Occipital lobe (tissue), 2 donors: Measurements from ENCODE around the gene OTUD4. TPM values are rescaled to one million over a fixed set of nuclear protein-coding genes. Genes with fewer than 3 reads are reported as not detected.
"Not testable (repeated sequence)": the region's sequence is repeated elsewhere in the genome, so short reads cannot be mapped to it uniquely, and the experiment has no call there.

Experiments used
- DNase-seq: peaks from one replicate; lab custom pipeline; 2025; lab: John Stamatoyannopoulos, UW
- total RNA-seq: library from RNA; depleted of rRNA; stranded (reverse); fragments of >200 nt; gene quantifications from one replicate; pipeline ENCODE4 v1.2.3, GENCODE V29; 2014

Gene OTUD4, protein sequence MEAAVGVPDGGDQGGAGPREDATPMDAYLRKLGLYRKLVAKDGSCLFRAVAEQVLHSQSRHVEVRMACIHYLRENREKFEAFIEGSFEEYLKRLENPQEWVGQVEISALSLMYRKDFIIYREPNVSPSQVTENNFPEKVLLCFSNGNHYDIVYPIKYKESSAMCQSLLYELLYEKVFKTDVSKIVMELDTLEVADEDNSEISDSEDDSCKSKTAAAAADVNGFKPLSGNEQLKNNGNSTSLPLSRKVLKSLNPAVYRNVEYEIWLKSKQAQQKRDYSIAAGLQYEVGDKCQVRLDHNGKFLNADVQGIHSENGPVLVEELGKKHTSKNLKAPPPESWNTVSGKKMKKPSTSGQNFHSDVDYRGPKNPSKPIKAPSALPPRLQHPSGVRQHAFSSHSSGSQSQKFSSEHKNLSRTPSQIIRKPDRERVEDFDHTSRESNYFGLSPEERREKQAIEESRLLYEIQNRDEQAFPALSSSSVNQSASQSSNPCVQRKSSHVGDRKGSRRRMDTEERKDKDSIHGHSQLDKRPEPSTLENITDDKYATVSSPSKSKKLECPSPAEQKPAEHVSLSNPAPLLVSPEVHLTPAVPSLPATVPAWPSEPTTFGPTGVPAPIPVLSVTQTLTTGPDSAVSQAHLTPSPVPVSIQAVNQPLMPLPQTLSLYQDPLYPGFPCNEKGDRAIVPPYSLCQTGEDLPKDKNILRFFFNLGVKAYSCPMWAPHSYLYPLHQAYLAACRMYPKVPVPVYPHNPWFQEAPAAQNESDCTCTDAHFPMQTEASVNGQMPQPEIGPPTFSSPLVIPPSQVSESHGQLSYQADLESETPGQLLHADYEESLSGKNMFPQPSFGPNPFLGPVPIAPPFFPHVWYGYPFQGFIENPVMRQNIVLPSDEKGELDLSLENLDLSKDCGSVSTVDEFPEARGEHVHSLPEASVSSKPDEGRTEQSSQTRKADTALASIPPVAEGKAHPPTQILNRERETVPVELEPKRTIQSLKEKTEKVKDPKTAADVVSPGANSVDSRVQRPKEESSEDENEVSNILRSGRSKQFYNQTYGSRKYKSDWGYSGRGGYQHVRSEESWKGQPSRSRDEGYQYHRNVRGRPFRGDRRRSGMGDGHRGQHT
- 54.0 TPM for total RNA-seq

DNA sequence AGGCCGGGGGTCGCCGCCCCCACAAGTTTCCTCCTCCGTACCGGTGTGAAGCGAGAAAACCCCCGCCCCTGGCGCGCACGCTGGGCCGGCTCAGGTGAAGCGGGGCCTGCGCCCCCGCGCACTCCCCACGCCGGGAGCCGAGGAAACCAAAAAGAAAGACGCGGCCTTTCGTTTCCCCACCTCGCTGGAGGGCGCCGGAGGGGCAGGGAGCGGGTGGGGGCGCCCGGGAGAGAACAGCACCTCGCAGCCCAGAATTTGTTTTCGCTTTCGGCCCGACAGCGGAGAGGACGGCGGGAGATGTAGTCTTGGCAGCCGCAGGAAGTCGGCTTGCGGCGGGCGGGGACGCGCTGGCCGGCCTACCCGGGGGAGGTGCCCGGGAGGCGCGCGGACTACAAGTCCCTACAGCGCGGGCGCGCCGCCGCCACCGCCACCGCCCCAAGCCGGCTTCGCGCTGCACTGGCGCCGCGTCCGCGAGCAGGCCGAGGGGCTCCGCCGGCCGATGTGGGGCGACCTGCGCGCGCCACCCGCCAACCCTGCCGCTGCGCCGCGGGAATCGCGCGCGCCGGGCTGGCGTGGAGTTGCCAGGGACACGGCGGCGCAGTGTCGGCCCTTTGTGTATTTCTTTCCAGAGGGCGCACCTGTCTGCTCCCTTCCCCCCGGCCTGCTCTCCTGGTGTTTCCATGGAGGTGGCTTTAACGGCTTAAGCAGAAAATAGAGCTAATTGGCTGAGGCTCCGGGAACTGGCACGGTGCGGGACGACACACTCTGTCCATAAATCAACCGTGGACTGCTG is at the start of gene OTUD4:
TSS of gene OTUD4 (minus strand) at position 292 of the 793 bp plus-strand sequence. CDS start 616 bp downstream, outside the sequence.
- DNase-seq, result peak; percentile 95

DNA sequence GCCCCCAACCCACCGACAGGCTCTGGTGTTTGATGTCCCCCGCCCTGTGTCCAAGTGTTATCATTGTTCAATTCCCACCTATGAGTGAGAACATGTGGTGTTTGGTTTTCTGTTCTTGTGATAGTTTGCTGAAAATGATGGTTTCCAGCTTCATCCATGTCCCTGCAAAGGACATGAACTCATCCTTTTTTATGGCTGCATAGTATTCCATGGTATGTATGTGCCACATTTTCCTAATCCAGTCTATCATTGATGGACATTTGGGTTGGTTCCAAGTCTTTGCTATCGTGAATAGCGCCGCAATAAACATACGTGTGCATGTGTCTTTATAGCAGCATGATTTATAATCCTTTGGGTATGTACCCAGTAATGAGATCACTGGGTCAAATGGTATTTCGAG is 42.8 kb upstream of the OTUD4 start:
- not testable (repeated sequence) for DNase-seq

DNA sequence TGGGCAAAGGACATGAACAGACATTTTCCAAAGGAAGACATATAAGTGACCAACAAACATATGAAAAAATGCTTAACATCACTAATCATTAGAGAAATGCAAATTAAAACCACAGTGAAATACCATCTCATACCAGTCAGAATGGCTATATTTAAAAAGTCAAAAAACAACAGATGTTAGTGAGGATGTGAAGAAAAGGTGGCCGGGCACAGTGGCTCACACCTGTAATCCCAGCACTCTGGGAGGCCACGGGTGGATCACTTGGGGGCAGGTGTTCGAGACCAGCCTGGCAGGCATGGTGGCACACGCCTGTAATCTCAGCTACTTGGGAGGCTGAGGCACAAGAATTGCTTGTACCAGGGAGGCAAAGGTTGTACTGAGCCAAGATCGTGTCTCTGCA is 41.1 kb upstream of the OTUD4 start:
- DNase-seq, result not testable (repeated sequence)

DNA sequence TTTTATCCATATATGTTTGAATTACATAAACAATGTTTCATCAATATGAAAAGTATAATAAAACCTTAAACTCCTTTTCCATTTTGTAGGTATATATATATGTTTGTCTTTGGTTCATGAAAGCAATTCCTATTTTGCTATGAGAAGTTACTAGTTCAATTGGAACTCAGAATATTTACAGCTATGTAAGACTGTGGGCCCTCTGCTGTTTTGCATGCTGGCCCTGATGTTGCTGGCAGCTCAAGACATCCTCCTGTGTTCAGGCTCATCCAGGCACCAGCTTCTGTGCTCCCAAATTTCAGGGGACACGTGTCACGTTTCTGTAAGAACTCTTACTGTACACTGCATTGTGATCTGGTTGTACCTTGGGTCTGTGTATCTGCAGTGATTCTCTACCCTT is 38.7 kb upstream of the OTUD4 start:
- no peak for DNase-seq

DNA sequence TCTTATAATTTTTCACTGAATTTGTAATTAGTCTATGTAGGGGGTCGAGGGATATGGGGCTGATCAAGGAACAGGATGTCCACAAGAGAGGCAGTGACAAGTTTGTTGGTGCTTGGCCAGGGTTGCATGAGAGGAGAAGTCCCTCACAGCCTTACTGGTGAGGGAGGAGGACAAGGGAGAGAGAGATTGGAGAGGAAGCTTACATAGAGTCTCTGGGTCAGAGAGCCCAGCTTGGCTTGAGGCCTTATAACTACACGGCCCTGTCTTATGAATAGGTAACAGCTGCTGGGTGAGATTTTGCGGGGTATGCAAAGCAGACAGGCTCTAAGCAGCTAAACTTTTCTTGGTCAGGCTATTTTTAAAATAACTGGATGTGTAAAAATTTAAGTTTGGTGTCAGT is 37.9 kb upstream of the OTUD4 start:
- no peak for DNase-seq

DNA sequence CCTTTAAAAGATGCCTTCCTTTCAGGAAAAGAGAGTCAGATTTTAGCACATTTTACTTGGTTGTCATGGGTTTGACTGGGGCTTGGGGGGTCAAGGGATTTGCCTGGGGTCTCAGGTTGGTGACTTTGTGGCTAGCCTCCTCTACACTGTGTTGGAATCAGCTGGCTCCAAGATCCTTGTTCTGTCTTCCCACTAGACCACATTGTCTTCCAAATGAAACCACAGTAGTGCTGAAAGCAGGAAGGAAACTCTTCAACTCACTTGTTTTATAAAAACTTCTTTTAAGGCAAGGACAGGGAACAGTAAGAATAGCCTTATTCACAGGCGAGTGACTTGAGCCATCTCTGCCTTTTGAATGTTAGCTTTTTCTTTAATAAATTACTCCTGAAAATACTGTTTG is 37.0 kb upstream of the OTUD4 start:
- DNase-seq, result no peak

DNA sequence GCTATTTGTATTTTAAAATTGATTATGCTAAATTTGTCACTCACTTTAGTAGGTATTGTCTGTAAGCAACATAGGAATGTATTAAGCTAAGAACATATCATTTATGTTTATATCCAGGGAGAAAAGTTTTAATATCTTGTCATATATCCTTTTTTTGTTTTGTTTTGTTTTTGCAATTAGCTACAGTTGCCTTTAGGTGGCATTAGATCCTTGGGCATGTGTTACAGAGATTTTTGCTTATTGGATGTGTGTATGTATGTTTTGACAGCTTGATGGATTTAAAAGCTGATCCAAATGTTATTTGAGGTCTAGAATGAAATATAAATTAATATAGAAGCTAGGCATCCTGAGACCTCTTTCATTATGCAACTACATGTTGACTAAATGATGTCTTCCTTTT is 36.1 kb upstream of the OTUD4 start:
- no peak for DNase-seq

DNA sequence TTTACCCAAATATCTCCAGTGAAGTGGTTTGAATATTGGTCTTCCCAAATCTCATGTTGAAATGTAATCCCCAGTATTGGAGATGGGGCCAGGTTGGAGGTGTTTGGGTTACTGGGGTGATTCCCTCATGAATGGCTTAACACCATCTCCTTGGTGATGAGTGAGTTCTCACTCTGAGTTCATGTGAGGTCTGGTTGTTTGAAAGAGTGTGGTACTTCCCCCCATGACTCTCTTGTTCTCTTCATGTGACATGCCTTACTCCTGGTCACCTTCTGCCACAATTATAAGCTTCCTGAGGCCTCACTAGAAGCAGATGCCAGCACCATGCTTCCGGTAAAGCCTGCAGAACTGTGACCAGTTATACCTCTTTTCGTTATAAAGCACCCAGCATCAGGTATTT is 32.9 kb upstream of the OTUD4 start:
- DNase-seq, result no peak

DNA sequence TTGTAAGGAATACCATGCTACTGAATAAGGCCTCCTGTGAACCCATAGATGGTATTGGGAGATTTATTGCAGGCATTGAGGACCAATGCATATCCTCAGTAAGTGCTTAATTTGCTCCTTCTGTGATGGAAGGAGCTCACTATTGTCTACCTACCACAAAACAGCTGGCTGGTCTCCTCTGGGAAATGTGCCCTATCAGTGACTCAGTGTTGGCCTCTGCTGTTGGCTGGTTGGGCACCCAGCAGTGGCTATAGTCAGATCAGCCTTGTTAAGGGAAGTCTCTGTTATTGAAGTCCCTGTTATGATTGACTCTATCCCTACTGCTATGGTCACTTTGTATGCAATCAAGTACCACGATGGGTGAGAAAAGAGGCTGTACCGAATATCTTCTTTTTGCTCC is 27.5 kb upstream of the OTUD4 start:
- no peak for DNase-seq

DNA sequence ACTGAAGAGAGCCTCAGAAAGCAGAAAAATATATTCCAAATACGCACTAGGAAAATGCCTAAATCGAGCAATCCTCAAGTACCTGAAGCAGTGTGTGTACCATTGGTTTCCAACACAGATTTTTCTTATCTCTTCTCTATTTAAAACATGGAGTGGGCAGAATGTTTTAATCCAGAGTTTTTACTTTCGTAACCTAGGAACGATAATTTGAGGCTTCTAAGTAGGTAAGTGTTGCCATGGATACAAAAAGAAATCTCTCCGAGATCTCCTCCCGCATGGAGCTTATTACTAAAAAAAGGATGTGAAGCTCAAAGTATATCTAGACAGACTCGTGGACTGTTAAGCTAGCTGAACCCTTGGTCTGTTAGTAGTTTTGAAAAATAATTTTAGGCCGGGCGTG is 23.0 kb upstream of the OTUD4 start:
- no peak for DNase-seq

DNA sequence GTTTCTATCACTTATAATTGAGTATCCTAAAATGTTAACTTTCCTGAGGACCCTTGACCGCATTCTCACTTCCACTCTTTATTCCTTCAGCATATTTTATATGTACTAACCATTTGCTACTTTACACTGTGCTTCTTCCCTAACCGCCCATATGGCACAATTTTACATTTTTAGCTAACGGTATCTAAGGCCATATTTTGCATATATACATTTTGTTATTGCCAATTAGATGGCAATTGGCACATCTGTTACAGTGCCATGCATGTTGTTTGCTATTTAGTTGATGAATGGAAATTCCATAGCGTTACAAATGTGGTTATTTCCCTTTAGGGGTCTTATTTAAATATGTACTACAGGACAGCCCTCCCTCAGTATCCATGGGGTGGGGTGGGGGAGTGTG is 20.0 kb upstream of the OTUD4 start:
- DNase-seq, result no peak

DNA sequence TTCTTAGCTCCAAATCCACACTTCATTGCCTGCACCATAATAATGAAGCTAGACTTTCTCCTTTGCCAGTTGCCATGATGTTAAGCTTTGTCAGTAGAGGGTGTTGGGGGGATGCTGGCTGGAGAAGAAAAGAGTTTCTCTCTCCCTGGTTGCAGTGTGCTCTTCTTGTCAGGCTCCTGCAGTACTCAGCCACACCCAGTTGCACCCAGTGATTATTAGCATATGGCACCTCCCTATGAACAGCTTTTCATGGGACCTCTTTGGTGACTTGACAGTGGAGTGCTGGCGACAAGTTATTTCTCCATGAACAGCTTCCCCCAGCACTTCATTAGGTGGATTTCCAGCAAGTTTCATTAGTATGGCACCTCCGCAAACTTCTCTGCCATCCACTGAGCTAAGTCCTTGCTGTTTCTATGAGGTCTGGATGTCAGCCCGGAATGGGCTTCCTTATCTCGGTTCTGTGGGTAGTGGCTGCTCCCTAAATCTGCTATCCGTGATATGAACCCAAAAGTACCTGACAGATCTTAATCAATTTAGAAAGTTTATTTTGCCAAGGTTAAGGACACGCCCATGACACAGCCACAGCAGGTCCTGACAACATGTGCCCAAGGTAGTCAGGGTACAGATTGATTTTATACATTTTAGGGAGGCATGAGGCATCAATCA is 18.8 kb upstream of the OTUD4 start:
- DNase-seq, result no peak

DNA sequence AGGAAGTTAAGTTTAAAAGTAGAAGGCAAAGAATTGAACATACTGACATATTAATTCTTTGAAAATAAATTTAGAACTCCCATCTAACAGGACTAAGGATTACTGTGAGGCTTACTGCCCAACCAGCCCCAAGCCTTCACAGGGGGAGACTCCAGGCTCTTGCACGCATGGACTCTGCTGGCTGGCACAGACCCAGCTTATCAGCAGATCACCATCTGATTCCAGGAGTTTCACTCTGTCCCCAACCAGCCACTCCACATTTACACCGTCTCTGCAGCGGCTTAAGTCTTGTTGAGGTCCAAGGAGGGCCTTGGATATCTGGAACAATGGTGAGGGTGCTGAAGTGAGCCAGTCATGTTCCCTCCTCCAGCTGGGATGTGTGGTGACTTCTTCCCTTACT is 16.4 kb upstream of the OTUD4 start:
- no peak for DNase-seq

DNA sequence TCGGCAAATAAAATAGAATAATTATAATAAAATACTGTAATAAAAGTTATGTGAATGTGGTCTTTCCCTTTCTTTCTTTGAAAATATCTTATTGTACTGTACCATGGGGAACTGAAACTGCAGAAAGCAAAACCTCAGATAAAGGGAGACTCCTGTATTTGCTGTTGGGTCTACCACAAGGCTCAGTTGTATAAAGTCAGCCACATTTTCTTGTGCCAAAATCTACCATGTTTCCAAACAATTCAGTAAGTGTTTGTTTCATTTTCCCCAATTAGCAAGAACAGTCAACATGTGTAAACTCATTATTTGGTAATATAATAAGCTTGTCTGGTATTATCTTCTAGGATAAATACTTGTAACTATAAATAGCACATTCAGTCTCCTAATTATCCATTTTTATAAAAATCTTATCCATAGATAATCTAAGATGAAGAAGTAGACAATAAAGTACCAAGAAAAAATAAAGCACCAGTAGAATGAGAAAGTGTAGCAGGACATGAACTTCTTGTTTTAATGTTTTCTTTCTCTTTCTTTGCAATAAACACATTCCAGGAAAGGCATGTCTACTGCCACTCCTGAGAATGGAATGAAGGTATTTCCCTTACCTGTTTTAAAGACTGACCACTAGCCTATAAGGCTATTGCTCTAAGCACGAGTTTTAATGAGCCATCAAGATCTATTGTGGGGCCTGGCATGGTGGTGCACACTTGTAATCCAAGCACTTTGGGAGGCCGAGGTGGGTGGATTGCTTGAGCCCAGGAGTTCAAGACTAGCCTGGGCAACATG is 15.0 kb upstream of the OTUD4 start:
- no peak for DNase-seq

DNA sequence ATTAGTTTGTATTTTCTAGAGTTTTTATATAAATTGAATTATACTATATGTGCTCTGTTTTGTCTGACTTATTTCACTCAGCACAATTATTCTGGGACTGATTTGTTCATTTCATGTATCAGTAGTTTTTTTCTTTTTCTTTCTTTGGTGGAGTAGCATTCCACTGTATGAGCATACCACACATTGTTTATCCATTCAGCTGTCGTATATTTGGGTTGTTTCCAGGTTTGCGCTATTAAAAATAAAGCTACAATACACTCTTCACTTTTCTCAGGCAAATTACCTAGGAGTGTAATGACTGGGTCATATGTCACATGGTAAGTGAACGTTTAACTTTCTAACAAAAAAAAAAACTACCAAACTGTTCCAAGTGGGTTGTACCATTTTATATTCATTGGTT is 9.6 kb upstream of the OTUD4 start:
- DNase-seq, result no peak

DNA sequence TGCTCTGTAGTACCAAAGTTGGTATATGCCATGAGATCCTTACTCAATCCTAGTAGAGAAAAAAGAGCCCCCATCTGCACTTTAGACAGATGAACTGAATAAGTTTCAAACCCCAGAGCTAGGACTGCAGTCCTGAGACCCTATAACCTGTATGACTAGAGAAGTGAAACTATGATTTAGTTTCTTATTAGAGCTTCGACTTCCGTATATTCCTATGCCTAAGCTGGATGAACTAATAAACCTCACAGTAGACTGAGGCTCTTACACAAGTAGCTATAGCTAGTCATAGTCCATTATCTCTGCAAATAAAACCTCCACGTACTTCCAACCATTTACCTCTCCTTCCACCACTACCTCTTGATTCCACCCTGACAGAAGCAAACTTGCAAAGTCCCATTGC is 6.3 kb upstream of the OTUD4 start:
- DNase-seq, result no peak

DNA sequence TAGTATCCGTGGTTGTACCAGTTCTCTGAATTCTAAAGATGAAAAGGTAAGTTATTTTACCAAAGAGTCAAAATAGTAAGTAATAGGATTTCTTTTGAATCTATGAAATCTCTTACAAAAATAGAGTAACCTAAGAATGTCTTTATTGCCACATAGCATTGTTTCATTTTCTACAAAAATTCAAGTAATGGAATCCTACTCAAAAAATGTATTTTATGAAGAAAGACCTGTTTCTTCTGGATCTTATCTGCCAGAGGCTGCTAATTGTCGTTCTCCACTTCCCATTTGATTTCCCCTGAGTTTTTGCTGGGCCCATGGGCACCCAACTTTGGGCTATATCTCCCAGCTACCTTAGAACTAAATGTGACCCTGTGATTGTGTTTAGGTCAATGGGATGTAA is 3.2 kb upstream of the OTUD4 start:
- DNase-seq, result no peak

DNA sequence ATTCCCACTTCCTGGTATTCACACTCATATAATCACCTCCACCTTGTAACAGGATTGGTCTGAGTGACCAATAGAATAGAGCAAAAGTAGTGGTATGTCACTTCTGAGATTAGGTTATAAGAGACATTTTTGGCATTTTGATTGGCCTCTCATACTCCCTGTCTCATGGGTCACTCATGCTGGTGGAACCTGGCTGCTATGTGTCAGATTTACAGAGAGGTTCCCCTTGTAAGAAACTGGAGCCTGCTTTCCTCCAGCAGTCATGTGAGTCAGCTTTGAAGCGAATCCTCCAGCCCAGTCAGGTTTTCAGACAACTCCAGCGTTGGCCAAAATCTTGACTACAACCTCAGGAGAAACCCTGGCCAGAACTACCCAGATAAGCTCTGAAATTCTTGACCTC is 2.6 kb upstream of the OTUD4 start:
- DNase-seq, result no peak

DNA sequence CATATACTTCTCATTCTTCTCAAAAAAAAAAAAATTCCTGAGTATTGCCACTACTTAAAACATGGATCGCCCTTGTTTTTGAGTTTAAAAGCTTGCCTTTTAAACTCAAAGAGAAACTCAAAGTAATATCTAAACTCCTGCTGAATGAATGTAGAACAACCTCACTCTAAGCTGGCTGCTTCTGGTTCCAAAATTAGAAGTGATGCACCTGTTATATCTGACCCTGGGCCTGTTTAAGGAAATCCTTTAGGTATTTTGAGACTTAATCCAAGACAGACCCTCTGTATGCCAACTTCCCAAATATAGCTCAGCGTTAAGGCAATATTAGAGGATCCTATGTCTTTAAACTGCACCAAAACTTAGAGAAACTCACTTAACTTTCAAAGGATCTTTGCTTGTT is 1.8 kb upstream of the OTUD4 start:
- DNase-seq, result no peak

DNA sequence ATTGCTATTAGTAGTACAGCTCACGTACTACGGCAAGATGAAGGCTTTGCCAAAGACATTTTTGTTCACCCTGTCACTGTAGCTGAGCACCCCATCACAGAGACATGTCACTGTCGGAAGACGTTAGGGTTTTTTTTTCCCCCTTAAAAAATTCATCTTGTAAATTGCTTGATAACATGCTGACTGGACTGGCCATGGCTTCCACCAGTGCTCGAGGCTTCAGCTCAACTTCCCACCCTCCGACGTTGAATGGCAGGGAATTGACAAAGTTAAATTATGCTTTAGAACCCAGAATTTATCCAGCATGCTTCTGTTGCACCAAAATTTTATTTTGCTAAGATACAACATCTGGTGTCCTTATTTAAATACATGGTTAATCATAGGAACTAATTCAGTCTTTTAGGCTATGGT is 707 bp upstream of the OTUD4 start:
- no peak for DNase-seq
